AG04450 (cell line): ENCODE data around the gene GCNT2. TPM values are rescaled to one million over a fixed set of nuclear protein-coding genes. Genes with fewer than 3 reads are reported as not detected.
"Not testable (repeated sequence)": the region's sequence is repeated elsewhere in the genome, so short reads cannot be mapped to it uniquely, and the experiment has no call there.

ENCODE experiments used
- CTCF ChIA-PET: fragments of 300-600, 350-600 bp; formaldehyde crosslinking; extraction: SDS; loops from one replicate; lab custom pipeline; 2022; ENCODE audit warnings: antibody characterized with exemption, inconsistent platforms; lab: Charles Lee
- POLR2A ChIA-PET: fragments of 350-600 bp; formaldehyde crosslinking; extraction: SDS; loops from one replicate; lab custom pipeline; 2021; ENCODE audit warnings: antibody characterized with exemption, inconsistent platforms; lab: Yijun Ruan, JAX
- DNase-seq: peaks from one replicate; pipeline ENCODE4 v3.0.0-alpha.2; 2011; ENCODE audit warnings: low read depth, low spot score
- H3K27ac ChIP-seq: one replicate; pipeline ENCODE4 v1.5.1; 2012; ENCODE audit warnings: low read depth, low read length, control low read depth
- H3K27me3 ChIP-seq: one replicate; pipeline ENCODE4 v1.6.0; 2012; ENCODE audit warnings: low read length; ENCODE audit not compliant: control insufficient read depth, insufficient read depth
- H3K4me3 ChIP-seq: 2 replicates; pipeline ENCODE4 v1.5.1; 2011; ENCODE audit warnings: mild to moderate bottlenecking, low read depth, low read length, control low read depth
- H3K9me3 ChIP-seq: 2 replicates; pipeline ENCODE4 v1.5.1; 2012; ENCODE audit warnings: low read length; ENCODE audit not compliant: control insufficient read depth, insufficient read depth
- polyA plus RNA-seq: library from polyadenylated mRNA; depleted of rRNA; stranded (reverse); fragments of >200 nt; gene quantifications from 2 replicates; pipeline ENCODE4 v1.2.3, GENCODE V29; 2011
- TF ChIP-seq, protein P1 (sequence below): IDR thresholded peaks from 2 replicates; pipeline ENCODE4 v1.5.1; 2011; ENCODE audit warnings: low read depth, low read length, control low read depth, inconsistent platforms

Gene GCNT2
- polyA plus RNA-seq, 1 experiment: 2.5 TPM

DNA sequence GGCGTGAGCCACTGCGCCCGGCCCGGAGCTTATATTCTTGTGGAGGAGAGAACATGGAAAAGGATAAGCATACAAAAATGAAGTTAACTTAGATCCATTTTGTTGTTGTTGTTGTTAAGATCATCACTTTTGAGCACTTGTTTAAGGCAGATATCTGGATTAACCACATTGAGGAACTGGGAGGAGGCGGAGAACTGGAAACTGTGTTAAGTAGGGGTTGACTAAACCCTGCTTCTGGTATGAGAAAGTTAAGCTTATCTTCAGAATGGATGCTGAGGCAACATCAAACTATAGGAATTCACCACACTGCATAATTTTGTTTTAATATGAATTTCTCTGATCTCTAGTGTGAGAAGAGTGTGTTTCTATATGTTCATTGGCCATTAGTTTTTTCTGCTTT, 57.6 kb downstream of the GCNT2 start:
- POLR2A ChIA-PET: no interaction called here

DNA sequence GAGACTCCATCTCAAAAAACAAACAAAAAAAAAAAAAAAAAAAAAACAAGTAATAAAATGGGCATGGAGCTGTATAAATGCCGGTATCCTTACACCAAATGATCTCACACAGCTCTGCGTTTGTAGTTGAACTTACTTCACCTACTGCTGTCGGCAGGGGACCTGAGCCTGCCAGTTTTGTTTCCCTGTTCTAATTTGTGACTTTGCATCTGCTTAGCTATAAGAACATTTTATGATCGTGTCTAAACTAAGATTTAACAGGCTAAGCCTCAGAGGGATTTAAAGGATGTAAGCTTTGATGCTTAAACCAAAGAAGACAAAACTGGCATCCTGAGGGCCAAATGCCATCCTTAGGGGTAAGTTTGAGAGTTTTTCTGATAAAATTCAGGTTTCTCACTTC, 58.7 kb downstream of the GCNT2 start:
- DNase-seq: no peak
- ChIA-PET POLR2A (interaction anchor here (0.6 kb wide), 1 partner anchor 9 kb away, joined by 4 read pairs; no protein-coding TSS in a partner anchor), CTCF (interaction anchor here (0.6 kb wide), 1 partner anchor 51 kb away, joined by 10 read pairs; no protein-coding TSS in a partner anchor)
- TF ChIP-seq, protein P1, sequence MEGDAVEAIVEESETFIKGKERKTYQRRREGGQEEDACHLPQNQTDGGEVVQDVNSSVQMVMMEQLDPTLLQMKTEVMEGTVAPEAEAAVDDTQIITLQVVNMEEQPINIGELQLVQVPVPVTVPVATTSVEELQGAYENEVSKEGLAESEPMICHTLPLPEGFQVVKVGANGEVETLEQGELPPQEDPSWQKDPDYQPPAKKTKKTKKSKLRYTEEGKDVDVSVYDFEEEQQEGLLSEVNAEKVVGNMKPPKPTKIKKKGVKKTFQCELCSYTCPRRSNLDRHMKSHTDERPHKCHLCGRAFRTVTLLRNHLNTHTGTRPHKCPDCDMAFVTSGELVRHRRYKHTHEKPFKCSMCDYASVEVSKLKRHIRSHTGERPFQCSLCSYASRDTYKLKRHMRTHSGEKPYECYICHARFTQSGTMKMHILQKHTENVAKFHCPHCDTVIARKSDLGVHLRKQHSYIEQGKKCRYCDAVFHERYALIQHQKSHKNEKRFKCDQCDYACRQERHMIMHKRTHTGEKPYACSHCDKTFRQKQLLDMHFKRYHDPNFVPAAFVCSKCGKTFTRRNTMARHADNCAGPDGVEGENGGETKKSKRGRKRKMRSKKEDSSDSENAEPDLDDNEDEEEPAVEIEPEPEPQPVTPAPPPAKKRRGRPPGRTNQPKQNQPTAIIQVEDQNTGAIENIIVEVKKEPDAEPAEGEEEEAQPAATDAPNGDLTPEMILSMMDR: no peak
- no peak overlapping the region for H3K4me3 ChIP-seq
- H3K27me3 ChIP-seq: no peaks in the 10 kb centered on the region
- no peak overlapping the region for H3K27ac ChIP-seq
- no peaks in the 10 kb centered on the region; the same call in 1 of the 2 replicates for H3K9me3 ChIP-seq

More for the DNA sequence above, 57.6 kb downstream of the GCNT2 start:
- TF ChIP-seq, protein P1: no peak
- H3K27ac ChIP-seq: no peak overlapping the region
- H3K9me3 ChIP-seq: no peaks in the 10 kb centered on the region; the same call in none of the 2 replicates
- no peaks in the 10 kb centered on the region for H3K27me3 ChIP-seq
- H3K4me3 ChIP-seq: no peak overlapping the region
- CTCF ChIA-PET: no interaction called here
- DNase-seq: no peak

DNA sequence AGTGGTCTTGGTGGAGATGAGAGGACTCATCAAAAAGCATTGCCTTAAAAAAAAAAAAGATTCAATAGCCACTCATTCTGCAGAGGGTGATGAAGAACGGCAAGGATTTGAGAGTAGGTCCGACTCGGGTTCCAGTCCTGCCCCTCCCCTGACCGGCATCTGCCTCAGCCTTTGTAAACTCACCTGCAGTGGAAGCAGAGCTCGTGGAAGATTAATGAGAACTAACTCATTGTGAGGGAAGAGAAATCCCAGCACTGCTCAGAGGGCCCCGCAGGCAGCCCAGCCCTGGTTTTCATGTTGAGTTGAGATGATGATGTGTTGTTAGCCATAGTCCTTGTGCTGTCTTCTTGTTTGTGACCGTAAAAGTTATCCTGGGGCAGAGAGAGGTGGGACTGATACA, 59.4 kb downstream of the GCNT2 start:
- Histone ChIP-seq H3K27me3 (no peaks in the 10 kb centered on the region), H3K4me3 (no peak overlapping the region), H3K9me3 (no peaks in the 10 kb centered on the region; the same call in 1 of the 2 replicates), H3K27ac (no peak overlapping the region)
- no peak for DNase-seq
- ChIA-PET CTCF (no interaction called here), POLR2A (no interaction called here)
- TF ChIP-seq, protein P1: no peak

DNA sequence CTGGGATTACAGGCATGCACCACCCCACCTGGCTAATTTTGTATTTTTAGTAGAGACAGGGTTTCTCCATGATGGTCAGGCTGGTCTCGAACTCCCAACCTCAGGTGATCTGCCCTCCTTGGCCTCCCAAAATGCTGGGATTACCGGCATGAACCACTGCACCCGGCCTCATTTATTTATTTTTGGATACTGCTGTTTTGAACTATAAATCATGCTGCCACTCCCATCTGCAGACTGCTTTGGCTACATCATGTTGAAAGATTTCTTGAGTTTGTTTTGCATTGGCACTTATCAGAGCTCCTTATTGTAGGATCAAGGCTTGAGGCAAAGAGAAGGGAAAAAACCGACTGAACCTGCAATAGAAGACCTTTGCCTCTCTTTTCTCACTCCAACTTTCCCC, 60.3 kb downstream of the GCNT2 start:
- CTCF ChIA-PET: not testable (repeated sequence)

DNA sequence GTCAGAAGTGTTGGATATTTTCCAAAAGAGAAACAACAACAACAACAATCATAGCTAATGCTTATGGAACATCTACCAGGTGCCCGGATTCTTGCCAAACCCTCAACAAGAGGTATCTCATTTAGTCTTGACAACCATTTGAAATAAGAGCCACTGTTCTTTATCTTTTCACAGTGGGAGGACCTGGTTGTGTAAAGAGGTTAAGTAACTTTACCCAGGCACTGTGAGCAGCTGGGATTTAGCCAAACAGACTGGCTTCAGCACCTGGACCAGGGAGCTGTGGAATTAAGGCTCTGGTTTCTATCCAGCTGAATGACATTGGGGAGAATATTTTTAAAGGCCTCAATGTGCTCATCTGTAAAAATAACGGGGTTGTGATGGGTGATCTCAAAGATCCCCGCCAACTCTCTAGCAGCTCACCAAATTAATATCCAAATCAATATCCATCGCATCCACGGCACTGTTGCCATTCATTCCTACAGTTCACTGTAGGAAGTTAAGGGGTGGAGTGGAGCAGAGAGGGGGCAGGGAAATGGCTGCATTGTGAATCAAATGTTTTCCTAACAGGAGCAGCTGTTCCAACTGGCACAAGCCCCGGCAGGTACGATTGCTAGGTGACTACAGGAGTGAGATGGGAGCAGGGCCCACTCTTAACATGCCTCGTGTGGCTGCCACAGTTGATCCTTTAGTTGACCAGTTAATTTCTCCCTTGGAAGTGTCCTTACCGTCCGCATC, 61.8 kb downstream of the GCNT2 start:
- no peak overlapping the region for H3K4me3 ChIP-seq
- H3K27me3 ChIP-seq: no peaks in the 10 kb centered on the region
- no peak for DNase-seq
- TF ChIP-seq, protein P1: no peak
- CTCF ChIA-PET: no interaction called here
- H3K27ac ChIP-seq: no peak overlapping the region
- H3K9me3 ChIP-seq: no peaks in the 10 kb centered on the region
- POLR2A ChIA-PET: no interaction called here

More for the DNA sequence above, 60.3 kb downstream of the GCNT2 start:
- POLR2A ChIA-PET, H3K27me3 ChIP-seq, DNase-seq, H3K4me3 ChIP-seq, H3K27ac ChIP-seq, H3K9me3 ChIP-seq: not testable (repeated sequence)
